ENCODE measurements around the gene SLITRK3. TPM values are rescaled to one million over a fixed set of nuclear protein-coding genes. Genes with fewer than 3 reads are reported as not detected.

SLITRK3 gene
- total RNA-seq, 1 experiment from 2014 or later, result 0.48 TPM

DNA sequence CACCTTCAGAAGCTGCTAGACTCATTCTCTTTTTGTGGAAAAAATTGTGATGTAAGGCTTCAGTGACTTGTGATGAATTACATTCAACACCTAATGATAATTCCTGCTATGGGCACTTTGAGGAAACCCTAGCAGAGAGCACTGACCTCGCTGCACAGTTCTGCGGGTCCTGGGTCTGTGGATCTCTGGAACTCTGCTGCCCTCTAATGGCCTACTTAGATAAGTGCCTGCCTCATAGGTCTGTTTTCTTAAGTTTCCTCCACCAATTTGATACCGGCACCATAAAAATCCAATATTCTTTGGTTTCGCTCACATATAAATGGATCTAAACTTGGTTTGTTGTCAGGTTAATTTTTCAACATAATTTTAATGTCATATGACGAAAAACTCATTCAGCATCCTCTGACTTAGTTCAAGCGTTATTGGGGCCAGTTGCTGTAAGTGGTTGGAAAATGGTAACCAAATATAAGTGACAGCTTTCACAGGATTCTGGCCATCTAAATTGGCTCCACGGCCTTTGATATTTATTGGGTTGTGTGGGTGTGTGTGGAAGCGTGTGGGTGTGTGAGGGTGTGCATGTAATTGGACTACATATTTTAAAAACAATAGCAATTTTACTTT is 10.4 kb downstream of the SLITRK3 start:
- peaks cover 3% of the 10 kb centered on the region in 2 experiments; a peak in 2 of 4 replicates for H3K4me1 Mint-ChIP-seq
- peaks cover 0 to 2% (median 0%) of the 10 kb centered on the region in 3 experiments; a peak in 1 of 7 replicates for H3K36me3 Mint-ChIP-seq (ENCODE audit: insufficient read depth in 1 of 3, low read depth in 3 of 3)
- Histone ChIP-seq H4K8ac (replicated peaks; ENCODE audit: insufficient read length, low read depth, low read length) (no peak overlapping the region), H3K79me1 (ENCODE audit: insufficient read depth, low read depth, low read length, poor library complexity, severe bottlenecking) (no peaks in the 10 kb centered on the region), H4K20me1 (ENCODE audit: control insufficient read depth, insufficient read depth, insufficient read length) (no peaks in the 10 kb centered on the region), H4K91ac (ENCODE audit: insufficient read length, low read depth, low read length) (no peak overlapping the region), H3K9ac (ENCODE audit: extremely low read depth, insufficient read length, low read length) (no peak overlapping the region), H3K27me3 (ENCODE audit: insufficient read depth, low read length) (no peaks in the 10 kb centered on the region), H3K18ac (ENCODE audit: insufficient read length, low read depth, low read length) (no peak overlapping the region), H3T11ph (ENCODE audit: low read length) (no peak overlapping the region), H2AK5ac (ENCODE audit: insufficient read length, low read length) (no peak overlapping the region), H3K56ac (ENCODE audit: insufficient read length, low read depth, low read length) (no peak overlapping the region), H2BK5ac (ENCODE audit: insufficient read length, low read length) (no peak overlapping the region), H3K14ac (ENCODE audit: insufficient read depth, low read length) (no peak overlapping the region), H3K79me2 (ENCODE audit: insufficient read depth, low read length) (no peaks in the 10 kb centered on the region), H3K4me1 (ENCODE audit: insufficient read depth, low read length) (no peaks in the 10 kb centered on the region), H3K9me3 (ENCODE audit: control insufficient read depth, low read depth, low read length) (no peaks in the 10 kb centered on the region), H2BK120ac (ENCODE audit: low read depth, low read length, poor library complexity, severe bottlenecking) (no peak overlapping the region), H3K23ac (ENCODE audit: insufficient read length, low read depth, low read length) (no peak overlapping the region), H2BK12ac (ENCODE audit: insufficient read length, low read depth, low read length) (no peak overlapping the region), H3K27ac (ENCODE audit: insufficient read length, low read depth, low read length) (no peak overlapping the region), H2BK20ac (ENCODE audit: low read depth, low read length, poor library complexity, severe bottlenecking) (no peak overlapping the region), H2AFZ (ENCODE audit: low read length) (no peak overlapping the region), H3K23me2 (ENCODE audit: insufficient read length, low read depth, low read length, poor library complexity, severe bottlenecking) (no peaks in the 10 kb centered on the region), H3K4ac (ENCODE audit: low read depth, low read length) (no peak overlapping the region), H4K5ac (ENCODE audit: insufficient read length, low read depth, low read length) (no peak overlapping the region), H3K4me2 (ENCODE audit: insufficient read depth, insufficient read length, low read length) (no peak overlapping the region), H2BK15ac (ENCODE audit: low read depth, low read length) (no peak overlapping the region)
- no CpG with 5 or more reads among the region's 8 CpGs for WGBS (ENCODE audit: extremely low coverage, insufficient read length, low lambda C conversion rate)
- DNase-seq, result peak; percentile 58
- TF ChIP-seq CTCF (conservative IDR thresholded peaks at IDR 0.05), result peak; percentile 89
- peaks cover 7% of the 10 kb centered on the region for H3K27me3 Mint-ChIP-seq (ENCODE audit: low read depth)
- no peak overlapping the region for H3K27ac Mint-ChIP-seq
- no peak overlapping the region for H3K4me3 Mint-ChIP-seq
- no peaks in the 10 kb centered on the region for H3K9me3 Mint-ChIP-seq

Measured in H9 (cell line).